Measurements from ENCODE around the gene NGEF. TPM values are rescaled to one million over a fixed set of nuclear protein-coding genes. Genes with fewer than 3 reads are reported as not detected.
A peak's percentile ranks its signal among the peaks of the same experiment; 100 is the strongest.

NGEF gene
- total RNA-seq, 1 donor, result 17.4 TPM

DNA sequence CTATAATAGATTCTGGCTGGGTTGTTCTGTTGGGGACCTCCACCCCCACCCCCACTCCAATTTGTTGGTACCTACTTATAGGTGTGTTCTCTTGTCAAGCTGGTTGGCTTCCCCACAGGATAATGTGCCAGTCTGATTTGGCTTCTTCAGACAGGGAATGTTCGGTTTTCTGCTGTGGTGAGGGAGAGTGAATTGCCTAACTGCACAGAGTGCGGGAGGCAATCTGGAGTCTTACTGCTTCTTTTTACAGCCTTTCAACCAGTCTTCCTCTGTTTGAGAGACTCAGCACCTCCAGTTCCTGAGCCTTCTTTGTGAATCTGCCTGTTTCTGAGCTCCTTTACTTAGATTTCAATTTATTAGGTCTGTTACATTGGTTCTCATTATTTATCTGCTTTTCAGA lies 170.4 kb downstream of the NGEF start:
- no peak for DNase-seq (ENCODE audit: low read depth)
- TF ChIP-seq CTCF (IDR thresholded peaks at IDR 0.05; ENCODE audit: insufficient read depth, low read length), result no peak
- H3K4me3 ChIP-seq (ENCODE audit: low read depth, low read length), result no peak overlapping the region

- TF ChIP-seq CTCF (IDR thresholded peaks at IDR 0.05; ENCODE audit: insufficient read depth, low read length), result no peak
- no peak for DNase-seq (ENCODE audit: low read depth)
- no peak overlapping the region for H3K4me3 ChIP-seq (ENCODE audit: low read depth, low read length)
These were observed 173.5 kb downstream of the NGEF start for GRCh38 chr2:232839411-232840079.

- no peak for DNase-seq (ENCODE audit: low read depth)
- no peak for TF ChIP-seq CTCF (IDR thresholded peaks at IDR 0.05; ENCODE audit: insufficient read depth, low read length)
- no peak overlapping the region for H3K4me3 ChIP-seq (ENCODE audit: low read depth, low read length)
These were observed 174.6 kb downstream of the NGEF start for GRCh38 chr2:232838406-232838874.

GRCh38 chr2:232836934-232837333 lies 176.1 kb downstream of the NGEF start:
- H3K4me3 ChIP-seq (ENCODE audit: low read depth, low read length), result no peak overlapping the region
- DNase-seq (ENCODE audit: low read depth), result no peak
- TF ChIP-seq CTCF (IDR thresholded peaks at IDR 0.05; ENCODE audit: insufficient read depth, low read length), result no peak

DNA sequence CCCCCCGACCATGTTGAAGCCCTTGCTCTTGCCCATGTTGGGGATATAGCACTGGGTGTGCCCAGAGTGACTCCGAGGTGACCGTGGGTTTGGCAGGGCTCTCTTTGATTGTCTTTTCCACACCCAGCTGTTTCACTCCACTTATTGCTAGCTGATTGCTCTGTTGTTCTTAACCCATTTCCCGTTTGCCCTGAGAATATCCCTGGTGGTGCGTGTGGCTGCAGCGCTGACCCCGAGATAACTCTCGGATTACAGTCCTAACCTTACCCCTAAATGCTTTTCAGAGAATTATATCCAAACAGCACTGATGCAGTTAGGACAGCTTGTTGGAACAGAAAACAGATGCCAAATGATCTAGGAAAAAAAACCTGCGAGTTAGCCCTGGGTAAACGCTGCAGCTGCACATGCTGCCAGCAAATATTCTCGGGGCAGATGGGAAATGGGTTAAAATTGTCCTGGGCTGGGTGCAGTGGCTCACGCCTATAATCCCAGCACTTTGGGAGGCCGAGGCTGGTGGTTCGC lies 177.3 kb downstream of the NGEF start:
- peak; percentile 25 for DNase-seq (ENCODE audit: low read depth)
- no peak for TF ChIP-seq CTCF (IDR thresholded peaks at IDR 0.05; ENCODE audit: insufficient read depth, low read length)
- no peak overlapping the region for H3K4me3 ChIP-seq (ENCODE audit: low read depth, low read length)

DNA sequence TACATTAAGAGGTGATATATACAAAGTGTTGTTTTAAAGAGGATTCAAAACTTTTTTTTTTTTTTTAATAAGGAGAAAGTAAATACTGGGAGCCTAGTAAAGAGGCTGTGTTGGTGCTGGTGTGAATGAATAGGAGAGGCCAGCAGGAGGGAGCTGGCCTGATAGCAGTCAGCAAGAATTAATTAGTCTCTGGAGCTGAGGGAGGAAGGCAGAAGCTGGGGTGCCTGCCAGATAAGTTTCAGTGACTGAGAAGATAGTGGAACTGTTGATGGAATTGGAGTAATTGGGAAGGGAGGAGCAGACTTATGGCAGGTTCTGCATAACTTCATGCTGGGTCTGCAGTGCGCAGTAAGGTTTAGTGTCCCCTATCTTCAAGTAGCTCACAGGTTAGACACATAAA lies 179.2 kb downstream of the NGEF start:
- TF ChIP-seq CTCF (IDR thresholded peaks at IDR 0.05; ENCODE audit: insufficient read depth, low read length), result no peak
- DNase-seq (ENCODE audit: low read depth), result no peak
- no peak overlapping the region for H3K4me3 ChIP-seq (ENCODE audit: low read depth, low read length)

GRCh38 chr2:232831496-232831895 lies 181.6 kb downstream of the NGEF start:
- no peak overlapping the region for H3K4me3 ChIP-seq (ENCODE audit: low read depth, low read length)
- DNase-seq (ENCODE audit: low read depth), result no peak
- TF ChIP-seq CTCF (IDR thresholded peaks at IDR 0.05; ENCODE audit: insufficient read depth, low read length), result no peak
